GM12801 (cell line): ENCODE measurements around the gene SSBP4.

Experiments used
- CTCF ChIP-seq: IDR thresholded peaks from one replicate; pipeline ENCODE4 v1.5.1; 2011; ENCODE audit warnings: control low read depth; ENCODE audit not compliant: insufficient read length; ENCODE audit errors: extremely low read depth

Gene SSBP4

GRCh38 chr19:18419195-18419698, at the start of gene SSBP4:
Gene SSBP4, plus strand, starts transcription at chr19:18419398. Its CDS starts 251 bp downstream, at chr19:18419649.
- no peak for TF ChIP-seq CTCF

GRCh38 chr19:18373407-18373891, 45.7 kb upstream of the SSBP4 start:
- TF ChIP-seq CTCF, result no peak

- no peak for TF ChIP-seq CTCF
These were observed 45.1 kb upstream of the SSBP4 start for GRCh38 chr19:18373892-18374629.

- TF ChIP-seq CTCF, result no peak
These were observed 42.2 kb upstream of the SSBP4 start for GRCh38 chr19:18377026-18377425.

- TF ChIP-seq CTCF, result no peak
These were observed 39.1 kb upstream of the SSBP4 start for GRCh38 chr19:18379803-18380747.

- TF ChIP-seq CTCF, result no peak
These were observed 38.4 kb upstream of the SSBP4 start for GRCh38 chr19:18380843-18381242.

GRCh38 chr19:18384775-18385174, 34.4 kb upstream of the SSBP4 start:
- no peak for TF ChIP-seq CTCF
